Immature natural killer cell (primary cell): ENCODE measurements around the gene DRAP1. TPM values are rescaled to one million over a fixed set of nuclear protein-coding genes. Genes with fewer than 3 reads are reported as not detected.
"Not testable (repeated sequence)": the region's sequence is repeated elsewhere in the genome, so short reads cannot be mapped to it uniquely, and the experiment has no call there.

Experiments
- DNase-seq, 3 donors: peaks; one replicate each; pipeline ENCODE4 v3.0.0; 2022; ENCODE audit warnings: mixed read lengths in 1 of 3
- H3K27ac Mint-ChIP-seq, 6 donors: one replicate each; pipeline ENCODE4 v1.8.0; 2020; ENCODE audit warnings: mixed read lengths in 6 of 6, mild to moderate bottlenecking in 5 of 6, inconsistent platforms in 4 of 6, moderate library complexity in 3 of 6
- H3K27me3 Mint-ChIP-seq, 3 donors: one replicate each; pipeline ENCODE4 v1.8.0; 2020 to 2021; ENCODE audit warnings: low read depth in 3 of 3, mild to moderate bottlenecking in 3 of 3, mixed read lengths in 3 of 3, moderate library complexity in 3 of 3, inconsistent platforms in 1 of 3
- H3K36me3 Mint-ChIP-seq, 3 donors: one replicate each; pipeline ENCODE4 v1.8.0; 2020; ENCODE audit warnings: mixed read lengths in 3 of 3, inconsistent platforms in 2 of 3, mild to moderate bottlenecking in 2 of 3
- H3K4me1 Mint-ChIP-seq, 2 donors: one replicate each; pipeline ENCODE4 v1.8.0; 2020; ENCODE audit warnings: inconsistent platforms in 2 of 2, mild to moderate bottlenecking in 2 of 2, mixed read lengths in 2 of 2, moderate library complexity in 1 of 2
- H3K4me3 Mint-ChIP-seq, 5 donors: one replicate each; pipeline ENCODE4 v1.8.0; 2020; ENCODE audit warnings: mild to moderate bottlenecking in 5 of 5, mixed read lengths in 5 of 5, inconsistent platforms in 3 of 5, moderate library complexity in 3 of 5
- H3K9me3 Mint-ChIP-seq, 6 donors: one replicate each; pipeline ENCODE4 v1.8.0; 2020; ENCODE audit warnings: mild to moderate bottlenecking in 6 of 6, mixed read lengths in 6 of 6, inconsistent platforms in 4 of 6, moderate library complexity in 3 of 6
- polyA plus RNA-seq, 3 donors: library from polyadenylated mRNA; unstranded; fragments of 300-500 nt; fragmentation: Illumina TruSeq; gene quantifications; one replicate each; pipeline ENCODE4 v1.2.3, GENCODE V29; 2021

The DRAP1 gene
- polyA plus RNA-seq, 3 donors from 2014 or later = 135 to 234 (median 182) TPM

DNA sequence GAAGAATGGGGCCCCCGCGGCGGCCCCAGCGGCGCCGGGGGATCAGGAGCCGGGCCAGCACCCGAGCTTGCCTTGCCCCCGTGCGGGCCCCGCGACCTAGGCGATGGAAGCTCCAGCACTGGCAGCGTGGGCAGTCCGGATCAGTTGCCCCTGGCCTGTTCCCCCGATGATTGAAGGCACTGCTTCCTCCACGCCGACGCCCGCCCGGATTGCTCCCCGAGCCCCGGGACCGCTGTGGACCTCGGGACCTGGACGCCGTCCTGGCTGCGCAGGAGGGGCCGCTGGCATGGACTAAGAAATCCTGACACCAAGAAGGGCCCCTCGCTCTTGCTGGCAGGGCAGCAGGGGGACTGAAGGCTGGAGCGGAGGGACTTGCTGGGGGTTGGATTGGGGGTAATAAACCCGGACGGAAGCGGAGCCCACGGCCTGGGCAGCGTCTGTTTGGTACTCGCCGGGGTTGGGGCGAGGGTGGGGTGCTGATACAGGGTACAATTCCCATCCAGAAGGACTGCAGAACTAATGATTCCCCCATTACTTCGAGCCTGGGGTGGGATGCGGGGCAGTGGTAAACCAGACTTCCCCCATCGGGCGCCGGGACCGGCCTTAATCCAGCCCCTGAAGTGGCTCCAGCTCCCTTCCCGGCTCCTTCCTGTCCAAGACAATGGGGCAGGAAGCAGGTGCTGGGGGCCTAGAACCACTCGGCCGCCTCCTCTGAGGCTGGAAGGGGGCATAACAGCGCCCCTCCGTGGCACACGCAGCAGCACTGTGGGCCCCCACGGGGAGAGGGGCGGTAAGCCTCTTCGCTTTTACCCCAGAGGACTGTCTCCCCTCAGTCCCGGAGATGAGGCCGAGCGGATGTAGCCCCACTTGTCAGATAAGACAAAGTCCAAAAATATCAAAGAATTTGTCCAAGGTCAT lies 27.7 kb upstream of the DRAP1 start:
- Mint-ChIP-seq H3K27ac (peak overlapping the region; percentile 62 to 95 (median 93)), H3K4me1 (peaks cover 75 to 83% of the 10 kb centered on the region in 2 donors), H3K9me3 (no peaks in the 10 kb centered on the region), H3K4me3 (peak overlapping the region; percentile 83 to 87 (median 84)), H3K27me3 (peaks cover 7 to 21% (median 10%) of the 10 kb centered on the region in 3 donors), H3K36me3 (peaks cover 0 to 2% (median 0%) of the 10 kb centered on the region in 3 donors)
- peak in 2 of 3 donors; percentile 23 to 32 for DNase-seq

GRCh38 chr11:65892137-65892540 lies 27.1 kb upstream of the DRAP1 start:
- not testable (repeated sequence) for H3K9me3 Mint-ChIP-seq, DNase-seq, H3K36me3 Mint-ChIP-seq
- peak overlapping the region; percentile 82 to 87 (median 84) for H3K4me3 Mint-ChIP-seq
- peaks cover 70 to 76% of the 10 kb centered on the region in 2 donors for H3K4me1 Mint-ChIP-seq
- peak overlapping the region; percentile 62 to 95 (median 93) for H3K27ac Mint-ChIP-seq
- peaks cover 7 to 21% (median 10%) of the 10 kb centered on the region in 3 donors for H3K27me3 Mint-ChIP-seq

- Mint-ChIP-seq H3K4me1 (peaks cover 66 to 70% of the 10 kb centered on the region in 2 donors), H3K36me3 (no peaks in the 10 kb centered on the region)
Measured at GRCh38 chr11:65892661-65893317, 26.4 kb upstream of the DRAP1 start.

GRCh38 chr11:65894034-65894591 lies 25.1 kb upstream of the DRAP1 start:
- no peaks in the 10 kb centered on the region for H3K9me3 Mint-ChIP-seq
- peaks cover 57 to 64% of the 10 kb centered on the region in 2 donors for H3K4me1 Mint-ChIP-seq

More at GRCh38 chr11:65892661-65893317, 26.4 kb upstream of the DRAP1 start:
- Mint-ChIP-seq H3K4me3 (peak overlapping the region; percentile 82 to 87 (median 84)), H3K27ac (peak overlapping the region; percentile 88 to 95 (median 93)), H3K27me3 (peaks cover 10 to 25% (median 13%) of the 10 kb centered on the region in 3 donors), H3K9me3 (no peaks in the 10 kb centered on the region)
- DNase-seq = no peak

DNA sequence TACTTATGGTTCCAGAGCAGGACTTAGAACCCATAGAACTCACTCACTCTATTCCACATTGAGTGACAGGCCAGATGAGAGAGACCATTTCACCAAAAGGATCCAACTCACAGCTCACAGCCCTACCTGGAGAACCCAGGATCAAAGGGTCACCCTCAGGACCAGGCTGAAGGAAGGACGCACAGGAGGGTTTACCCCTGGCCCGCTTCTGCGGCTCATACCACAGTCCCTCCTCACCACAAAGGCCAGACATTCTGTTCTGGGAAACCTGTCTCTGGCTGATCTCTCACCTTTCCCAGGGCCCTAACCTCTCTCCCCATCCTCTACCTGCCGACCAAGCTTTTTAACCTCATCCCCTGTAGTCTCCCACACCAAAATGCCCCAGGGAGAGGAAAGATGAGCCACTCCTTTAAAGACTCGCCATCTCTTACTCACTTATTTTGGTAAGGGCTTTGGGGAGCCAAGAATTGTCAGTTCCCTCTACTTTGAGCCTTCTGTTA lies 23.7 kb upstream of the DRAP1 start:
- Mint-ChIP-seq H3K36me3 (no peaks in the 10 kb centered on the region), H3K4me1 (peaks cover 45 to 51% of the 10 kb centered on the region in 2 donors), H3K9me3 (no peaks in the 10 kb centered on the region), H3K4me3 (peak overlapping the region; percentile 17 to 50 (median 30)), H3K27me3 (peaks cover 2 to 9% (median 3%) of the 10 kb centered on the region in 3 donors), H3K27ac (peak overlapping the region; percentile 46 to 70 (median 63))
- DNase-seq = no peak

More at GRCh38 chr11:65894034-65894591, 25.1 kb upstream of the DRAP1 start:
- Mint-ChIP-seq H3K27ac (peak overlapping the region; percentile 88 to 95 (median 93)), H3K27me3 (peaks cover 2 to 16% (median 7%) of the 10 kb centered on the region in 3 donors), H3K4me3 (peak overlapping the region; percentile 82 to 87 (median 84)), H3K36me3 (no peaks in the 10 kb centered on the region)
- DNase-seq = peak; percentile 54 to 55 (median 55)

- peak overlapping the region in 5 of 6 donors; percentile 34 to 80 (median 65) for H3K27ac Mint-ChIP-seq
- peaks cover 2 to 14% (median 3%) of the 10 kb centered on the region in 3 donors for H3K27me3 Mint-ChIP-seq
- no peak for DNase-seq
- peak overlapping the region in 2 of 5 donors; percentile 9 to 18 for H3K4me3 Mint-ChIP-seq
- peaks cover 53 to 59% of the 10 kb centered on the region in 2 donors for H3K4me1 Mint-ChIP-seq
- no peaks in the 10 kb centered on the region for H3K9me3 Mint-ChIP-seq
- H3K36me3 Mint-ChIP-seq = no peaks in the 10 kb centered on the region
Measured at GRCh38 chr11:65896034-65896999, 22.9 kb upstream of the DRAP1 start.

GRCh38 chr11:65897020-65897471 lies 22.2 kb upstream of the DRAP1 start:
- Mint-ChIP-seq H3K27me3 (peaks cover 3 to 17% (median 3%) of the 10 kb centered on the region in 3 donors), H3K9me3 (no peaks in the 10 kb centered on the region), H3K27ac (no peak overlapping the region), H3K4me1 (peaks cover 54 to 60% of the 10 kb centered on the region in 2 donors), H3K4me3 (peak overlapping the region in 1 of 5 donors; percentile 15), H3K36me3 (no peaks in the 10 kb centered on the region)
- no peak for DNase-seq

GRCh38 chr11:65898656-65899355 lies 20.4 kb upstream of the DRAP1 start:
- Mint-ChIP-seq H3K36me3 (no peaks in the 10 kb centered on the region), H3K9me3 (no peaks in the 10 kb centered on the region), H3K4me1 (peaks cover 41 to 47% of the 10 kb centered on the region in 2 donors), H3K27me3 (peaks cover 7 to 29% (median 7%) of the 10 kb centered on the region in 3 donors), H3K4me3 (peak overlapping the region; percentile 56 to 80 (median 75)), H3K27ac (peak overlapping the region in 4 of 6 donors; percentile 30 to 87 (median 81))
- no peak for DNase-seq

DNA sequence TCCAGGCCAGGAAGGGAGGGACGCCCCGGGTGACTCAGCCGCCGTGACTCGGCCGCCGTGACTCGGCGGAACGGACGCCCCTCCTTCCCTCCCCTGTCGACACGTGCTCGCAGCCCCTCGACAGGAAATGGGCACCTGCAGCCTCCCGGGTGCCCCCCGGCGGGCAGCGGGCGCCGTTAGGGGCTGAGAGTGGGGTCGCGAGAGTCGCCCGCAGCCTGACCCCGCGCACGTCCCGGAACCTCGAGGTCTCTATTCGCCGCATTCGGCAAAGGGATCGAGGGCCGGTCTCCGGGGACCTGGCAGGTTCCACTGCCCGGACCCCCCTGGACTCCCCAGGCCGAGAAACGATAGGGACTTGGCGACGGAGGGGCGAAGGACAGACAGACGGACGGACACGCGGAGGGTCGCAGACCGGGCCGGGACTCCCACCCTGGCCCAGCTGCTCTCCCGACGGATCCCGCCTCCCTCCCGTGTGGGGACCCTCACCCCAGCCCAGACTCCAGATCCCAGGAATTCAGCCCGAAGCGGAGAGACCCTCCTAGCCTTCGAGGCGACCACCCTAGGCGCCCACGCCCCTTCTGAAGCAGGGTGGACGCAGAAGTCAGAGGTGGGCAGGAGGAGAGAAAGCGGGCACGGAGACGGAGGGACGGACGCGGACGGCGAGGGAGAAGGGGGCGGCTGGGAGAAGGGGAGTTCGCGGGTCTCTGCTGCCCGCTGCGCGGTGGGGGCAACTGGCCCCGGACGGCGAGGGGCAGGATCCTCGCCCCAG lies 19.7 kb upstream of the DRAP1 start:
- H3K4me3 Mint-ChIP-seq = peak overlapping the region; percentile 58 to 76 (median 64)

GRCh38 chr11:65900125-65900898 lies 18.9 kb upstream of the DRAP1 start, which contains the start of gene FOSL1:
Gene FOSL1 (minus strand): TSS chr11:65900388. CDS start chr11:65900339, 49 bp downstream.
- Mint-ChIP-seq H3K4me1 (peaks cover 32 to 37% of the 10 kb centered on the region in 2 donors), H3K9me3 (no peaks in the 10 kb centered on the region), H3K36me3 (no peaks in the 10 kb centered on the region), H3K27ac (peak within 1 kb of the TSS; percentile 84 to 97 (median 92)), H3K27me3 (peaks cover 7 to 29% (median 11%) of the 10 kb centered on the region in 3 donors), H3K4me3 (peak within 1 kb of the TSS; percentile 64 to 79 (median 67))
- peak; percentile 85 to 87 (median 87) for DNase-seq

More for the DNA sequence above, 19.7 kb upstream of the DRAP1 start:
- peak; percentile 47 to 57 (median 52) for DNase-seq
- H3K4me1 Mint-ChIP-seq = peaks cover 34 to 40% of the 10 kb centered on the region in 2 donors
- H3K9me3 Mint-ChIP-seq = no peaks in the 10 kb centered on the region
- peaks cover 7 to 29% (median 11%) of the 10 kb centered on the region in 3 donors for H3K27me3 Mint-ChIP-seq
- H3K36me3 Mint-ChIP-seq = no peaks in the 10 kb centered on the region
- peak overlapping the region in 1 of 6 donors; percentile 17 for H3K27ac Mint-ChIP-seq

GRCh38 chr11:65900899-65901180 lies 18.4 kb upstream of the DRAP1 start:
- H3K9me3 Mint-ChIP-seq = no peaks in the 10 kb centered on the region
- peak overlapping the region; percentile 84 to 97 (median 92) for H3K27ac Mint-ChIP-seq
- H3K36me3 Mint-ChIP-seq = no peaks in the 10 kb centered on the region
- DNase-seq = no peak
- peak overlapping the region; percentile 64 to 79 (median 67) for H3K4me3 Mint-ChIP-seq
- peaks cover 30 to 33% of the 10 kb centered on the region in 2 donors for H3K4me1 Mint-ChIP-seq
- peaks cover 7 to 28% (median 11%) of the 10 kb centered on the region in 3 donors for H3K27me3 Mint-ChIP-seq
